GM21390 (cell line): ENCODE measurements around the gene SETD2.

ENCODE experiments used
- ATAC-seq: cut with Tn5 transposase; IDR thresholded peaks from one replicate; pipeline ENCODE4 v1.9.1; 2021; ENCODE audit not compliant: unreplicated experiment

SETD2 gene

GRCh38 chr3:46970391-46971091 is 193.4 kb downstream of the SETD2 start:
- ATAC-seq, result no peak

GRCh38 chr3:46968783-46969428 is 195.0 kb downstream of the SETD2 start:
- no peak for ATAC-seq

GRCh38 chr3:46966811-46967210 is 197.1 kb downstream of the SETD2 start:
- ATAC-seq, result no peak
